HCT116 (cell line): ENCODE data around the gene SMIM12.

ENCODE experiments used
- CBX3 ChIP-seq: IDR thresholded peaks from 2 replicates; pipeline ENCODE4 v1.6.1; 2012; ENCODE audit warnings: low read depth
- RAD21 ChIP-seq: IDR thresholded peaks from 2 replicates; pipeline ENCODE4 v1.6.1; 2012; ENCODE audit warnings: low read depth, mild to moderate bottlenecking
- SP1 ChIP-seq: IDR thresholded peaks from 2 replicates; pipeline ENCODE4 v1.6.1; 2012; ENCODE audit warnings: low read depth

DNA sequence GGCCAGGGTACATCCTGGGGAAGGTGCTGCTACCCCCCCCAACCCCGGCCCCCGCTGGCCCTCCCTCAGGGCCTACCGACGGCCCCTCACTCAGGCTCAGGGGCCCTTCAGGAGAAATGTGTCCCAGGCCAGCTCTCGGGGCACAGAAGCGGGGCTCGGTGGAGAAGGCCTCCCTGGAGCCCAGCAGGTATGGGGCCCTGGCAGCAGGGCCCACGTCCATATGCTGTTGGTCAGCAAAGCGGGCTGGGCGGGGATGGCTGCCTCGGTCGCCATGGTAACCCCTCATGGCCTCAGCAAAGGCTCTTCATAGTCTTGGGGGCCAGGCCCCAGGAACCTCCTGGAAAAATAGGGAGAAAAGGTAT, 45.5 kb upstream of the SMIM12 start:
- TF ChIP-seq SP1 (no peak), RAD21 (no peak), CBX3 (no peak)
